Right atrium auricular region (tissue), 2 donors: ENCODE results near the gene DDOST. TPM values are rescaled to one million over a fixed set of nuclear protein-coding genes. Genes with fewer than 3 reads are reported as not detected.

Experiments used
- DNase-seq: peaks from one replicate; pipeline ENCODE4 v3.0.0-alpha.2; 2019; ENCODE audit warnings: low spot score
- H3K27ac ChIP-seq, 2 donors: fragments of 200-600 bp; sonication (generic); 1 replicate in 1 of 2; 2 replicates in 1 of 2; pipeline ENCODE4 v1.5.1; 2016 to 2019
- H3K27me3 ChIP-seq, 2 donors: fragments of 200-600 bp; sonication (generic); one replicate each; pipeline versions ENCODE4 v1.5.1 to v1.6.0; 2017 to 2019
- H3K36me3 ChIP-seq: fragments of 200-600 bp; sonication (generic); one replicate; pipeline ENCODE4 v1.5.1; 2016
- H3K4me1 ChIP-seq, 2 donors: fragments of 200-600 bp; sonication (generic); one replicate each; pipeline versions ENCODE4 v1.5.1 to v1.6.0; 2017 to 2019
- H3K4me3 ChIP-seq, 2 donors: fragments of 200-600 bp; sonication (generic); 1 replicate in 1 of 2; 2 replicates in 1 of 2; pipeline ENCODE4 v1.5.1; 2017 to 2019; ENCODE audit warnings: mild to moderate bottlenecking in 1 of 2, moderate library complexity in 1 of 2
- H3K9me3 ChIP-seq, 2 donors: fragments of 200-600 bp; sonication (generic); one replicate each; pipeline ENCODE4 v1.5.1; 2019
- total RNA-seq, 2 donors: library from RNA; depleted of rRNA; stranded (reverse); fragments of >200 nt; gene quantifications; one replicate each; pipeline ENCODE4 v1.1.0, GENCODE V29; 2016
- TF ChIP-seq, protein P1 (sequence below), 2 donors: fragments of 200-600 bp; sonication (generic); IDR thresholded peaks; one replicate each; pipeline ENCODE4 v1.5.1; 2019; ENCODE audit warnings: antibody characterized with exemption in 2 of 2

DDOST gene
- total RNA-seq, 2 donors from 2014 or later, result 147 to 152 TPM

DNA sequence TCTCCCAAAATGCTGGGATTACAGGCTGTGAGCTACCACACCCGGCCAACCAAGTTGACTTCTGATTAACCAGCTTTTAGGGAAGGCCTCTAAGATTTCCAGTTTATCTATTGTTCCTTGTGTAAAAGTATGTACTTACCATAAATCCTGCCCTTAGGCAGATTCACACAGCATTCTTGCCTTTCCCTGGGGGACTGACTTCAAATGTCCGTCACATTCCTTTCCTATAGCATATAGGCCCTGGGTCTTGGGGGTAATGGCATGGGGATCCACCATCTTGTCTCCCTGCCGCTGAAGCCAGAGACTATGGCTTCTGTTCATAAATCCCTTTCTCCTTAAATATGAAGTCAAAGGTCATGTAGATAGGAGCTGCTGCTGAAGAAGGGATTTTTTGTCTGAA is 28.8 kb downstream of the DDOST start:
- peaks cover 0 to 17% of the 10 kb centered on the region in 2 donors for H3K4me1 ChIP-seq

DNA sequence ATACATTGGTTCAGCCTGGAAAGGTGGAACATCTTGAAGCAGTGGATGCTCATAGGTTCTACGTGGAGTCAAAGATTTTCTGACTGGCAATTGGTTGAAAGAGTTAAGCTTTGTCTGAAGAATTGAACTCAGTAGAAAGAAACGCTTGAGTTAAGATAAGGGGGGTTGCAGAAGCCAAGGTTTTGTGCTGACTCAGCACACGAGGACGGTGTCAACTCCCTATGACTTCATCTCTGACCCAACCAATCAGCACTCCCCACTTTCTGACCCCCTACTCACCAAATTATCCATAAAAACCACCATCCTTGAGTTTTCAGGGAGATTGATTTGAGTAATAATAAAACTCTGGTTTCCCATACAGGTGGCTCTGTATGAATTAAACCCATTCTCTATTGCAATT is 30.4 kb downstream of the DDOST start:
- H3K4me1 ChIP-seq, result peaks cover 0 to 14% of the 10 kb centered on the region in 2 donors
- H3K27me3 ChIP-seq, result no peaks in the 10 kb centered on the region
- no peak for DNase-seq
- H3K27ac ChIP-seq, result no peak overlapping the region
- H3K36me3 ChIP-seq, result no peaks in the 10 kb centered on the region
- TF ChIP-seq, protein P1, sequence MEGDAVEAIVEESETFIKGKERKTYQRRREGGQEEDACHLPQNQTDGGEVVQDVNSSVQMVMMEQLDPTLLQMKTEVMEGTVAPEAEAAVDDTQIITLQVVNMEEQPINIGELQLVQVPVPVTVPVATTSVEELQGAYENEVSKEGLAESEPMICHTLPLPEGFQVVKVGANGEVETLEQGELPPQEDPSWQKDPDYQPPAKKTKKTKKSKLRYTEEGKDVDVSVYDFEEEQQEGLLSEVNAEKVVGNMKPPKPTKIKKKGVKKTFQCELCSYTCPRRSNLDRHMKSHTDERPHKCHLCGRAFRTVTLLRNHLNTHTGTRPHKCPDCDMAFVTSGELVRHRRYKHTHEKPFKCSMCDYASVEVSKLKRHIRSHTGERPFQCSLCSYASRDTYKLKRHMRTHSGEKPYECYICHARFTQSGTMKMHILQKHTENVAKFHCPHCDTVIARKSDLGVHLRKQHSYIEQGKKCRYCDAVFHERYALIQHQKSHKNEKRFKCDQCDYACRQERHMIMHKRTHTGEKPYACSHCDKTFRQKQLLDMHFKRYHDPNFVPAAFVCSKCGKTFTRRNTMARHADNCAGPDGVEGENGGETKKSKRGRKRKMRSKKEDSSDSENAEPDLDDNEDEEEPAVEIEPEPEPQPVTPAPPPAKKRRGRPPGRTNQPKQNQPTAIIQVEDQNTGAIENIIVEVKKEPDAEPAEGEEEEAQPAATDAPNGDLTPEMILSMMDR (IDR thresholded peaks at IDR 0.05), result no peak
- H3K9me3 ChIP-seq, result no peaks in the 10 kb centered on the region
- no peak overlapping the region for H3K4me3 ChIP-seq

More for the DNA sequence above, 28.8 kb downstream of the DDOST start:
- TF ChIP-seq, protein P1 (IDR thresholded peaks at IDR 0.05), result no peak
- H3K9me3 ChIP-seq, result no peaks in the 10 kb centered on the region
- no peak overlapping the region for H3K4me3 ChIP-seq
- H3K27ac ChIP-seq, result no peak overlapping the region
- DNase-seq, result no peak
- peaks cover 2% of the 10 kb centered on the region for H3K36me3 ChIP-seq
- H3K27me3 ChIP-seq, result no peaks in the 10 kb centered on the region

DNA sequence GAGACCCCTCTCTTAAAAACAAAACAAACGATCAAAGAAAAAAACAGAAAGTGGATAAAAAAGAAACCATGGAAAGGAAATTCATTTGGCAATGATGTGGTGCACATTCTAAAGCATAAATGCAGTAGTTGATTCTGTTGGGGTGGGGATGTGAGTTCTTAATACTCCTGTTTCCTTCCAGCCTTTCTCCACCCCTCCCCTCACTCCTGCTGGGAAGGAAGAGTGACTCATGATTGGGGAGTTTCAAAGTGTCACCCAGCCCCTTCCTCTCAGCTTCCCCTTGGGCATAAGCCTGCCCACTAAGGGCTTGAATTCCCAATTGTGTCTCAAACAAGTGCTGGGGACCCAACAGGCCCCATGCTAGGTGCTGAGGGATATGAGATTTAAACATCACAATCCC is 34.6 kb downstream of the DDOST start:
- Histone ChIP-seq H3K27me3 (no peaks in the 10 kb centered on the region), H3K4me3 (no peak overlapping the region), H3K4me1 (no peaks in the 10 kb centered on the region), H3K27ac (no peak overlapping the region), H3K9me3 (no peaks in the 10 kb centered on the region), H3K36me3 (no peaks in the 10 kb centered on the region)
- DNase-seq, result no peak
- TF ChIP-seq, protein P1 (IDR thresholded peaks at IDR 0.05), result no peak

DNA sequence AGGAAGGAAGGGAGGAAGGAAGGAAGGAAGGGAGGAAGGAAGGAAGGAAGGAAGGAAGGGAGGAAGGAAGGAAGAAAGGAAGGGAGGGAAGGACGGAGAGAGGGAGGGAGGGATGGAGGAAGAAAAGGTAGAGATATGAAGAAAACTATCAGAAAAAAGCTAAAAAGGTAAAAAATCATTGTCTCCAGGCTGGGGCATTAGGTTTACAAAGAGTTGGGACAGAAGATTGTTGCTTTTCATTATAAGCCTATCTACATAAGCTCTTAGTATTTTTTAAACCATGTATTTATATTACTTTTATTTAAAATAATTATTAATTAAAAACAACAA is 35.1 kb downstream of the DDOST start:
- Histone ChIP-seq H3K36me3 (no peaks in the 10 kb centered on the region), H3K27me3 (no peaks in the 10 kb centered on the region), H3K27ac (no peak overlapping the region), H3K4me1 (no peaks in the 10 kb centered on the region), H3K9me3 (no peaks in the 10 kb centered on the region), H3K4me3 (no peak overlapping the region)
- TF ChIP-seq, protein P1 (IDR thresholded peaks at IDR 0.05), result no peak
- DNase-seq, result no peak

DNA sequence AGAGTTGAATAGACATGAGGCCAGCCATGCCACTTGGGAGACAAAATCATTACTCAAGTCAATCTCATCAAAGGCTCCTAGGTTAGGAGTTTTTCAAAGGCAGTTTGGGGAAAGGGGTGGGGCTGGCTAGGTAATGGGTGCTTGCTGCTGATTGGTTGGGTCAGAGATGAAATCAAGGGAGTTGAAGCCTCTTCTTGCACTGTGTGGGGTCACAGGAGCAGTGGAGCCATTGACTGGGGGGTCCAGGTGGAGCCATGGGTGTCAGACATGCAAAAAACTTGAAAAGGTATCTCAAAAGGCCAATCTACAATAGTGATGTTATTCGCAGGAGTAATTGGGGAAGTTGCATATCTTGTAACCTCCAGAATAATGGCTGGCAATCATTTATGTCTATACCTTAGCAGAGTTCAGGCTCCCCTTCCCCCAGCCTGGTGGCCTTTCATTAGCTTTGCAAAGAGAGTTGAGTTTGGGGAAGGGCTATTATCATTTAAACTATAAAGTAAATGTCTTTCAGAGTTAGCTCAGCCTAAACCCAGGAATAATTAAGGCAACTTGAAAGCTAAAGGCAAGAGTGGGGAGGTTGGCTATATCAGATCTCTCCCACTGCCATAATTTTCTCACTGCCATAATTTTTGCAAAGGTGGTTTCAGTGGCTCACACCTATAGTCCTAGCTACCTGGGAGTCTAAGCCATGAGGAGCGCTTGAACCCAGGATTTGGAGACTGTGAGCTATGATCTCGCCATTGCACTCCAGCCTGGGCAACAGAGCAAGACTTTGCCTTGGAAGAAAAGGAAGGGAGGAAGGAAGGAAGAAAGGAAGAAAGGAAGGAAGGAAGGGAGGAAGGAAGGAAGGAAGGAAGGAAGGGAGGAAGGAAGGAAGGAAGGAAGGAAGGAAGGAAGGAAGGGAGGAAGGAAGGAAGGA is 35.7 kb downstream of the DDOST start:
- H3K4me3 ChIP-seq, result no peak overlapping the region
- H3K36me3 ChIP-seq, result no peaks in the 10 kb centered on the region
- no peaks in the 10 kb centered on the region for H3K9me3 ChIP-seq

More for the DNA sequence above, 35.7 kb downstream of the DDOST start:
- H3K27me3 ChIP-seq, result no peaks in the 10 kb centered on the region
- H3K4me1 ChIP-seq, result no peaks in the 10 kb centered on the region
- TF ChIP-seq, protein P1 (IDR thresholded peaks at IDR 0.05), result no peak
- H3K27ac ChIP-seq, result no peak overlapping the region
- no peak for DNase-seq
